LHCN-M2 (cell line): ENCODE measurements around the gene PRKN. TPM values are rescaled to one million over a fixed set of nuclear protein-coding genes. Genes with fewer than 3 reads are reported as not detected.
A peak's percentile ranks its signal among the peaks of the same experiment; 100 is the strongest.
"Not testable (repeated sequence)": the region's sequence is repeated elsewhere in the genome, so short reads cannot be mapped to it uniquely, and the experiment has no call there.

Source experiments
- DNase-seq: peaks from one replicate; pipeline ENCODE4 v3.0.0-alpha.2; 2012; ENCODE audit warnings: low read depth
- total RNA-seq: library from RNA; depleted of rRNA; stranded (reverse); fragments of >200 nt; gene quantifications from 2 replicates; pipeline ENCODE4 v1.2.3, GENCODE V29; 2014

The PRKN gene
- total RNA-seq, 1 experiment from 2014 or later = 2.4 TPM

- DNase-seq = no peak
Measured at GRCh38 chr6:162539321-162539720, 188.2 kb downstream of the PRKN start.

- DNase-seq = peak; percentile 35
Measured at GRCh38 chr6:162538643-162539064, 188.9 kb downstream of the PRKN start.

DNA sequence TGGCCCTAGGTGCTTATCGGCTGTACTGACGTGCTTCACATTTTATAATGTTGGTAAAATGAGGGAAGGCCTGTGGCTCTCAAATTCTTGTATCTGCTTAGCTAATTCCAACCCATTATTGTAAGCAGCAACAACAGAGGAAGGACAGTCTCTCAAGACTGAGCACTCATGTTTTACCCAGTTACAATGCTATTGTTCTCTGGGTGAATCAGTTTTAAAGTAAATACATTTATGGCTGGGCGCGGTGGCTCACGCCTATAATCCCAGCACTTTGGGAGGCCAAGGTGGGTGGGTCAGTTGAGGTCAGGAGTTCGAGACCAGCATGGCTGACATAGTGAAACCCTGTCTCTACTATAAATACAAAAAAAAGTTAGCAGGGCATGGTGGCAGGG is 194.6 kb downstream of the PRKN start:
- DNase-seq = no peak

GRCh38 chr6:162532283-162533008 is 195.1 kb downstream of the PRKN start:
- no peak for DNase-seq

DNA sequence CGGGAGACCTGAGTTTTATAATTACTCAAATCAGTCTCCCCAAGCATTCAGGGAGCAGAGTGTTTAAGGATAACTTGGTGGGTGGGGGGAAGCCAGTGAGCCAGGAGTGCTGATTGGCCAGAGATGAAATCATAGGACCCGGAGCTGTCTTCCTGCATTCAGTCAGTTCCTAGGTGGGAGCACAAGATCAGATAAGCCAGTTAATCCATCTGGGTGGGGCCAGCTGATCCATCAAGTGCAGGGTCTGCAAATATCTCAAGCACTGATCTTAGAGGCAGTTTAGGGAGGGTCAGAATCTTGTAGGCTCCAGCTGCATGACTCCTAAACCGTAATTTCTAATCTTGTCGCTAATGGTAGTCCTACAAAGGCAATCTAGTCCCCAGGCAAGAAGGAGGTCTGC is 196.2 kb downstream of the PRKN start:
- DNase-seq = not testable (repeated sequence)

DNA sequence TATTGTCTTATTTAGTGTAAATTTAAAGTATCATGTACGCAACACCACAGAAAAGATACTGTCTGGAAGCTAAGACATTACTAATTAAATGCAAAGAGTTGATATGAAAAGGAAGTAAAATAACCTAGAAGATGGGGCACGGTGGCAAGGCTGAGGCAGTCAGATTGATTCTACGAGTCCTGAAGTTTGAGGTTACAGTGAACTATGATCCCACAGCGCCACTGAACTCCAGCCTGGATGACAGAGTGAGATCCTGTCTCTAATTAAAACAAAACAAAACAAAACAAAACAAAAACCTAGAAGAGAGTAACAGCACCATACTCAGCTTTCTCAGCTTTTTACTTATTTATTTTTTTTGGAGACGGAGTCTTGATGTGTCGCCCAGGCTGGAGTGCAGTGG is 199.0 kb downstream of the PRKN start:
- no peak for DNase-seq

DNA sequence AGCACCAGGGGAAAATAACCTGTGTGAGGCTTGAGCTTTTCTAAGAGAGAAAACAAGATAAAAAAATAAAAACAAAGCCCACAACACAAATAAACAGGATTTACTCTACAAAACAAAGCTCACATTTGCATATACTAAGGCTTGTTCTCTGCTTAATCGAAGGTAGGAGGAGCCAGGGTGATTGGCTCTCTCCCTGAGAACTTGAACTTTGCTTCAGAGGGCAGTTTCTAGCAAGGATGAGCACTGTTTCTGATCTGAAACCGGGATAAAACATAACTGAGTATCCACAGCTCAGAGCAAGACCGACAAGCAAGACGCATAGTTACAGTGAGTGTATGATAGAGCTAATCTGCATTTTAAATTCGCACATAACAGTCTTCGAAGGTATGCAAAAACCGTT is 200.6 kb downstream of the PRKN start:
- no peak for DNase-seq

- DNase-seq = no peak
Measured at GRCh38 chr6:162525181-162525580, 202.4 kb downstream of the PRKN start.

DNA sequence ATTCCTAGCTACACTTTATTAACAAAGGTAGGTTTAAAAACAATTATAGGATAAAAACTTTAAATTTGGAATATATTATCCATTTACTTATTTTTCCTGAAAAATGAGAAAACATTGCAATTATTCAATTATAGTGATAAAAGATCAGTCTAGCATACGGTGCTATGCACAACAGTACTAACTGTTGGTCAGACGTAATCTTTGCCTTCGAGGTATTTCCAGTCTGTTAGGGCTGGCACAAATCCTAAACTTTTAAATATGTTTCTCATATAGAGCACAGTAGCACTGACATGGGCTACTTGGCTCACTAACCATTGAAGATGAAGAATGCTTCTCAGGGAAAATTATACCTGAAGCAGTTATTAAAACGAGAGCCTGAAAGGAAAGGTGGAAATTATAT is 214.8 kb downstream of the PRKN start:
- DNase-seq = no peak

DNA sequence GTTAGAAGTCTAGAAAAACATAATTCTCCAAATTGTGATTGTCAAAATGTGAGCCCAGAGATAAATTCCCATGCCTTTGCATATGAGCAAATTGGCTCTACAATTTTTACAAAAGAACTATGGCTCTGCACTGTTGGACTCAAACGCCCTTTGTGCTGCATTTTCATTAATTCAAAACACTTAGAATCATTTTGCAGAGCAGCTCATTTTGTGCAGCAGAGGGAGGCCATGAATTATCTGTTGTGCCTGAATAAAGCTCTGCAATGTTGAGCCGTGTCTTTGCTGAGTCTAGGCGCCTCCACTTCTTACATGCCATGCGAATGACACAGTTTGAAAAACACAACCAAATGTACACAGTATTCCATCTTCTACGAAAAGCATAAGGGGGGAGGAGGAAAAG is 230.2 kb downstream of the PRKN start:
- no peak for DNase-seq

DNA sequence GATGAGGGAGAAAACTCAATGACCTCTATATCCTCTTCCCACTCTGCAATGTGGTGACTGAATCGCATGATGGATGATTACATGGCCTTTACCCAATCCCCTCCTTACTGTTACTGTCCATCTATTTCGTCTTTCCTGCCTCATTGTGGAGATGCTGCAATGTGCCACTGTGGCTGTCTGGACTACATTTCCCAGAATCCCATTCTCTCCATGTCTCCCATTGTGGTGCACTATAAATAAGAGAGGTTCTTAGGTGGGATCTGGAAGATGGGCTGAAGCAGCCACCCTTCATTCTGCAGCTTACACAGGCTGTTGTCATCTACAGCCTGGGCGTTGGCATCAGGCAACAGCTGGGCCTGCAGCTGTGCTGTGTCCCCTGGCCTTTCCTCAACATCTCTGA is 233.6 kb downstream of the PRKN start:
- DNase-seq = no peak

GRCh38 chr6:162491637-162492036 is 235.9 kb downstream of the PRKN start:
- DNase-seq = no peak

GRCh38 chr6:162489101-162489976 is 238.2 kb downstream of the PRKN start:
- no peak for DNase-seq

DNA sequence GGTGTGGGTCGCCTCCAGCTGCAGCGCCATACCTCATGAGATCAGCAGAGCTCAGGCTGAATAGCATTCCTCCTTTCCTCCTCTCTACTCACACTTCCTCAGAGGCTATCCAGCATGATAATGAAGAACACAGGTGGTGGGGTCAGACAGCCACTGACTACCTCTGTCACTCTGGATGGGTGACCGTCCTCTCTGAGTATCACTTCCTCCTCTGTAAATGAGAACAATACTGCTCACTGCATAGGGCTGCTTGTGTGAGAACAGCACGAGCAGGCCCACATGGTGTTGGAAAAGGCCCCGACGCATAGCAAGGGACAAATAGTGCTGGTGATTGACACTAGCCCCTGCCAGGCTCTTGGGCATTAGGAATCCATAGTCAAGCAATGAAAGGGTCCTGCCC is 239.1 kb downstream of the PRKN start:
- no peak for DNase-seq

DNA sequence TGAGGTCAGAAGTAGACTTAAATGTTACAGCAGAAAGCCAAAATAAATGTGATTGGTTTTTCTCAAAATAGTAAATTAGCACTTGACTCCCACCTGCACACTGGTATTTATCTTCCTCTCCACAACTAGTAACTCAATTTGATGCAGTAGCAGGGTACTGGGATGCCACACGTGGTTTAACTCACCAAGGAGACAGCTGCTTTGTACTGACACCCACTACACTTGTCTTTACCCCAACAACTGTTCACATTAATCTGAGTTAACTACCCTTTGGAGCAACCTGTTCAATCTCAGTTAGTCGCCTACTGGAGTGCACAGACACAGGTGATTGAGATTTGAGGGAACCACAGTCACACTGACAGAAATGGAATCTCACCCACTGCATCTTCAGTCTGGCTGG is 242.1 kb downstream of the PRKN start:
- DNase-seq = peak; percentile 6

DNA sequence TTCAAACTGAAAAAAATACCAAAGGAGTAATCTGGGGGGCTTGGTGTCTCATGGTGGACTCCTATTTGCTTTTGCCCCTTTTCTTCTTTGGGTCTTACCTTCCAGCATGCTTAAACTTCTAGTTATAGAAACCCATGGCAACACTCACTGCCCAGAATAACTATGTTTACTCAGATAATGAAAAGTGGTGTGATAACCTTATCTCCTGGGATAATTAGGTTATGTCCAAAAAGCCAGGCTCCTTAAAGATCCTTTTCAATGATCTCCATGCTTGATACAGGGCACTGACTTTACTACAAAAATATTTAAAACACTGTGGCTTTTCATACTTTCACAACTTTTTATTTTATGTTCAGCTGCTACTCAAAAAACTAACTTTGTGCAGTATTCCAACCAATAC is 245.6 kb downstream of the PRKN start:
- DNase-seq = no peak

GRCh38 chr6:162481320-162481719 is 246.2 kb downstream of the PRKN start:
- DNase-seq = no peak

GRCh38 chr6:162478192-162478671 is 249.3 kb downstream of the PRKN start:
- DNase-seq = no peak

DNA sequence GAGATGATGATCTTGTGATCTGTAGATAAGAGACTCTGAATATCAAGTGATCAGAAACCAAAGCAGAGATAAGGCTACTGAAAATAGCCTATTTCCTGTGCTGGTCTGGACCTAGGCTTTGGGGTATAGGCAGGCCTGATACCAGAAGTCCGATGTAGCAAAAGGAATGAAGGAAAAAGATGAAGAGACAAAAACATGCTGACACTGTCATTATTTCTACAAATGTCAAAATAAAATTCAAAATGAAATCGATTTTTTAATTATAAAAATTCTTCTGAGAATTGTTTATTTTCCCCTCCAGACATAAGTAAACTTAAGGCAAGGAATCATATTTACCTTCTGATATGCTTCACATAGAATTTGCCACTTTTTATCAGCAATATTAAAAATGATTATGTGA is 252.8 kb downstream of the PRKN start:
- DNase-seq = no peak

DNA sequence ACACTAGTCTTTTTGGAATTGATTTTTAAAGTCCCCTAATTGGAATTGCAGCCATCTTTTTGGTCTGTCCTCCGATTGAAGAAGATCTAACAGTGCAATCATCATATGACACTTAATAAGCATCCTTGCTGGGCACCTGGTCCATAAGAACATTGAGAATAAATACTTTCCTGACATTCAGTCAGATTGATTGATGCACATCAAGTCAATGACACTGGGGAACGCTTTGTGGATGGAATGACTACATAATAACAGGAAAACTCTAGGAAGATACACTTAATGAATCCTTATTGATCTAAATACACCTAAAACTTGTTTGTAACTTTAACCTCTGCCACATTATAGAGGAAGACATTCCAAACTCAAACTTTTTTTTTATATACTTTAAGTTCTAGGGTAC is 255.7 kb downstream of the PRKN start:
- no peak for DNase-seq

- no peak for DNase-seq
Measured at GRCh38 chr6:162468326-162468725, 259.2 kb downstream of the PRKN start.

GRCh38 chr6:162467679-162468078 is 259.9 kb downstream of the PRKN start:
- DNase-seq = no peak

DNA sequence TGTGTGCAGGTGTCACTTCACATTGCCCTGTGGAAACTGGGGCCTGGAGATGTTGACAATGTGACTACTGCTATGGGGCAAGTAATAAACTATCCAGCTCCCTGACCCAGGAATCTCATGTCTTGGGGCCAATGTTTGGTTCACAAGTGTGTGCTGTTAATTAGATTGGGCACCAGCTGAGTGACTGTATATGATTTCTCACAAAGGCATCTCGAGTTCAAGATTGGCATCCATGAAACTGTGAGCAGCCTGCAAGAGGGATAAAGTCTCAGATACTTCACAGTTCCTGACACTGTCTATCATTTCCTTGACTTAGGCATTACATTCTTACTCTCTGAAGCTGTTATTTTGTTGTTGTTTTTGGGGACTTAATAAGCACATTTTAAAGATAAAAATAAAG is 264.0 kb downstream of the PRKN start:
- no peak for DNase-seq
